Measurements from ENCODE around the gene INAFM2.

The INAFM2 gene

GRCh38 chr15:40302981-40303380, 20.5 kb upstream of the INAFM2 start:
- TF ChIP-seq, protein P1, sequence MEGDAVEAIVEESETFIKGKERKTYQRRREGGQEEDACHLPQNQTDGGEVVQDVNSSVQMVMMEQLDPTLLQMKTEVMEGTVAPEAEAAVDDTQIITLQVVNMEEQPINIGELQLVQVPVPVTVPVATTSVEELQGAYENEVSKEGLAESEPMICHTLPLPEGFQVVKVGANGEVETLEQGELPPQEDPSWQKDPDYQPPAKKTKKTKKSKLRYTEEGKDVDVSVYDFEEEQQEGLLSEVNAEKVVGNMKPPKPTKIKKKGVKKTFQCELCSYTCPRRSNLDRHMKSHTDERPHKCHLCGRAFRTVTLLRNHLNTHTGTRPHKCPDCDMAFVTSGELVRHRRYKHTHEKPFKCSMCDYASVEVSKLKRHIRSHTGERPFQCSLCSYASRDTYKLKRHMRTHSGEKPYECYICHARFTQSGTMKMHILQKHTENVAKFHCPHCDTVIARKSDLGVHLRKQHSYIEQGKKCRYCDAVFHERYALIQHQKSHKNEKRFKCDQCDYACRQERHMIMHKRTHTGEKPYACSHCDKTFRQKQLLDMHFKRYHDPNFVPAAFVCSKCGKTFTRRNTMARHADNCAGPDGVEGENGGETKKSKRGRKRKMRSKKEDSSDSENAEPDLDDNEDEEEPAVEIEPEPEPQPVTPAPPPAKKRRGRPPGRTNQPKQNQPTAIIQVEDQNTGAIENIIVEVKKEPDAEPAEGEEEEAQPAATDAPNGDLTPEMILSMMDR (IDR thresholded peaks at IDR 0.05), result no peak
- Histone ChIP-seq H3K36me3 (peaks cover 71% of the 10 kb centered on the region), H3K27me3 (no peaks in the 10 kb centered on the region), H3K27ac (peak overlapping the region; percentile 71), H3K9me3 (no peaks in the 10 kb centered on the region), H3K4me3 (ENCODE audit: low read depth in 1 of 2, low read length in 1 of 2) (no peak overlapping the region), H3K4me1 (ENCODE audit: control insufficient read depth in 1 of 2, insufficient read depth in 1 of 2, low read depth in 1 of 2, low read length in 1 of 2) (peaks cover 55% of the 10 kb centered on the region in 2 experiments)

- H3K27ac ChIP-seq, result no peak overlapping the region
- TF ChIP-seq, protein P1 (IDR thresholded peaks at IDR 0.05), result no peak
- no peaks in the 10 kb centered on the region for H3K9me3 ChIP-seq
- no peak overlapping the region for H3K4me3 ChIP-seq (ENCODE audit: low read depth in 1 of 2, low read length in 1 of 2)
- H3K4me1 ChIP-seq (ENCODE audit: control insufficient read depth in 1 of 2, insufficient read depth in 1 of 2, low read depth in 1 of 2, low read length in 1 of 2), result peaks cover 58 to 59% of the 10 kb centered on the region in 2 experiments
- peaks cover 65% of the 10 kb centered on the region for H3K36me3 ChIP-seq
- H3K27me3 ChIP-seq, result no peaks in the 10 kb centered on the region
These were observed 19.9 kb upstream of the INAFM2 start for GRCh38 chr15:40303576-40303975.

DNA sequence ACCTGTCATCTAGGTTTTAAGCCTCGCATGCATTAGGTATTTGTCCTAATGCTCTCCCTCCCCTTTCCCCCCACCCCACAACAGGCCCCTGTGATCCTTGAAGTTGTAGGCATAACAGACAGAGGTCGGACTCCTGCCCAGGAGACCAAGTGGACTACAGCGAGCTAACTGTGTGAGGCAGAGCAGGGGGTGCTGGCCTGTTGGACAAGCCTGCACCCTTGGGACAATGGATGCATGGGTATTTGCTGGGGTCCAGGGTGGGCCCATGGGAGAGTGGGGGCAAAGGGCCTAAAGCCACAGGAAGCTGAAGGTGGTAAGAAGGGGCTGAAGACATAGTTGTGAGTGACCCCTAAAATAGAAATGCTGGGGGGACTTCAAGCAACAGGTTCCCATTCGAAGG, 18.2 kb upstream of the INAFM2 start:
- Histone ChIP-seq H3K36me3 (peaks cover 48% of the 10 kb centered on the region), H3K27me3 (no peaks in the 10 kb centered on the region), H3K4me1 (ENCODE audit: control insufficient read depth in 1 of 2, insufficient read depth in 1 of 2, low read depth in 1 of 2, low read length in 1 of 2) (peaks cover 75 to 76% of the 10 kb centered on the region in 2 experiments), H3K9me3 (no peaks in the 10 kb centered on the region), H3K27ac (peak overlapping the region; percentile 98), H3K4me3 (ENCODE audit: low read depth in 1 of 2, low read length in 1 of 2) (peak overlapping the region in 1 of 2 experiments; percentile 87)
- TF ChIP-seq, protein P1 (IDR thresholded peaks at IDR 0.05), result no peak

DNA sequence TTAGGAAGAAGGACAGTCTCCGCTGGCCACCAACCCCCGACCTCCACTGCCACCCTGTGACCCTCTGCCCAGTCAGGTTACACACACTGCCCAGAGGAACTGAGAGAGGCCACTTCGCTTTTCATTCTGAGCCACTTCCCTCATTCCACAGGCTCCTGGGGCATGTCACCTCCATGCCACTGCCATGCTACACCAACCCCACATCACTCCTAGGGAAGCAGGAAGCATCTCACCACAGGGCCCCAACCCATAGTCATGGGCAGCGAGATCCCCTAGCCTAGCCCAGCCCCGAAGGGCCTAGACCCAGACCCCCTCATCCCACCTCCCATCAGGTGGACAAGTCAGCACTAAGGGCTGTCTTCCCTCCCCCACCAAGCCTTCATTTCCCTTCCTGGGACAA, 17.1 kb upstream of the INAFM2 start:
- Histone ChIP-seq H3K36me3 (peaks cover 37% of the 10 kb centered on the region), H3K9me3 (no peaks in the 10 kb centered on the region), H3K27ac (peak overlapping the region; percentile 98), H3K27me3 (no peaks in the 10 kb centered on the region), H3K4me3 (ENCODE audit: low read depth in 1 of 2, low read length in 1 of 2) (peak overlapping the region; percentile 87 to 88), H3K4me1 (ENCODE audit: control insufficient read depth in 1 of 2, insufficient read depth in 1 of 2, low read depth in 1 of 2, low read length in 1 of 2) (peaks cover 68 to 69% of the 10 kb centered on the region in 2 experiments)
- TF ChIP-seq, protein P1 (IDR thresholded peaks at IDR 0.05), result no peak

DNA sequence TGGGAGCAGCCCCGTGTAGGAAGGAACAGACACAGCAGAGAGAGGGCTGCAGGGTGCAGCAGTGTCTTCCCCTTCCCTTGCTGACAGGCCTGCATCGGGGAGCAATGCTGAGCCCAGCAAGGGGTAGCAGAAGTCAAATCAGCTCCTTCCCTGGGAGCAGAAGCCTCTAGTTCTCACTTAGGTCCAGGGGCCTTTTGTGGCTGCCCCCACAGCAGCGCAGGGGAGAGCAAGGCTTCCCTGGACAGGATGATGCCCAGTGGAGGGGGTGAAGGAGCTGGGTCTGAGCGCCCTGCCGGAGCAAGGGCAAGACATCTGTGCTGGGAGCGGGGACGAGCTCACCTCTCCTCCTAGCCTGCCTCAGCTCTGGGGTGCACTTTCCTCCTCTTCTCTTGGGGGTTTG, 16.6 kb upstream of the INAFM2 start:
- H3K4me3 ChIP-seq (ENCODE audit: low read depth in 1 of 2, low read length in 1 of 2), result peak overlapping the region; percentile 87 to 88
- H3K36me3 ChIP-seq, result peaks cover 31% of the 10 kb centered on the region
- H3K9me3 ChIP-seq, result no peaks in the 10 kb centered on the region
- H3K27ac ChIP-seq, result peak overlapping the region; percentile 98
- no peaks in the 10 kb centered on the region for H3K27me3 ChIP-seq
- TF ChIP-seq, protein P1 (IDR thresholded peaks at IDR 0.05), result no peak
- peaks cover 63 to 64% of the 10 kb centered on the region in 2 experiments for H3K4me1 ChIP-seq (ENCODE audit: control insufficient read depth in 1 of 2, insufficient read depth in 1 of 2, low read depth in 1 of 2, low read length in 1 of 2)

All from neutrophil (primary cell).